Measurements from ENCODE around the gene NCKAP5. TPM values are rescaled to one million over a fixed set of nuclear protein-coding genes. Genes with fewer than 3 reads are reported as not detected.

The NCKAP5 gene
- total and polyA plus RNA-seq, 9 of the 15 experiments (the other 6 are each of a cell fraction or from before 2014, with no cell fraction given): not detected

DNA sequence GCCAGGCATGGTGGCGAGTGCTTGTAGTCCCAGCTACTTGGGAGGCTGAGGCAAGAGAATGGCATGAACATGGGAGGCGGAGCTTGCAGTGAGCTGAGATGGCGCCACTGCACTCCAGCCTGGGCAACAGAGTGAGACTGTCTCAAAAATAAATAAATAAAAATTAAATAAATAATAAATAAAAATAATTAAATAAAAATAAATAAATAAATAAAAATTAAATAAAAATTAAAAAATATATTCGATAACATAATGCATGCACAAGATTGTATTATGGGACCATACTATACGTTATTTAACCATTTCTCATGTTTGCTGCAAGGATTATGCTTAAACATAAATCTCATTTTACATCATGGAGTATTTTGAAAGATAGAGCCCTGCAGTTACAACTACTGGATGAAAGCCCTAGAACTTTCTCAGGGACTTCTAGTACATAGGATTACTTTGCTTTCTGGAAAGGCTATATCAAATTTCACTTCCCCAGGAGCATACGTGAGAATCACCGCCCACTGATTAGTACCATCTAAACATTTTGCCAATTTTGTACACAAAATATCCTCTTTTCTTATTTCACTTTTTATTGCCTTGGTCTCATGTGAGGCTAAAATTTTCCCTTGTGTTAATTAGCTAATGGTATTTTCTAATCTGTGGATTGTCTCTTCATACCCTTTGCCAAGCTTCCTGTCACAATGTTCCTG lies 664.0 kb downstream of the NCKAP5 start:
- no peak for TF ChIP-seq SRSF7 (optimal IDR thresholded peaks at IDR 0.05; ENCODE audit: low read depth, low read length)
- TF ChIP-seq, protein P1, sequence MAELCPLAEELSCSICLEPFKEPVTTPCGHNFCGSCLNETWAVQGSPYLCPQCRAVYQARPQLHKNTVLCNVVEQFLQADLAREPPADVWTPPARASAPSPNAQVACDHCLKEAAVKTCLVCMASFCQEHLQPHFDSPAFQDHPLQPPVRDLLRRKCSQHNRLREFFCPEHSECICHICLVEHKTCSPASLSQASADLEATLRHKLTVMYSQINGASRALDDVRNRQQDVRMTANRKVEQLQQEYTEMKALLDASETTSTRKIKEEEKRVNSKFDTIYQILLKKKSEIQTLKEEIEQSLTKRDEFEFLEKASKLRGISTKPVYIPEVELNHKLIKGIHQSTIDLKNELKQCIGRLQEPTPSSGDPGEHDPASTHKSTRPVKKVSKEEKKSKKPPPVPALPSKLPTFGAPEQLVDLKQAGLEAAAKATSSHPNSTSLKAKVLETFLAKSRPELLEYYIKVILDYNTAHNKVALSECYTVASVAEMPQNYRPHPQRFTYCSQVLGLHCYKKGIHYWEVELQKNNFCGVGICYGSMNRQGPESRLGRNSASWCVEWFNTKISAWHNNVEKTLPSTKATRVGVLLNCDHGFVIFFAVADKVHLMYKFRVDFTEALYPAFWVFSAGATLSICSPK (IDR thresholded peaks at IDR 0.05; ENCODE audit: borderline replicate concordance): no peak
- no peak for TF ChIP-seq HES1 (IDR thresholded peaks at IDR 0.05; ENCODE audit: low read depth)
- no peak for TF ChIP-seq CHD1 (IDR thresholded peaks at IDR 0.05; ENCODE audit: low read length)
- TF ChIP-seq TARDBP (IDR thresholded peaks at IDR 0.05): no peak
- TF ChIP-seq ZNF589 (CRISPR knock-in tag; IDR thresholded peaks at IDR 0.05; ENCODE audit: low read depth): no peak
- TF ChIP-seq ZNF280B (CRISPR knock-in tag; IDR thresholded peaks at IDR 0.05): no peak
- no peak for TF ChIP-seq ZNF584 (CRISPR knock-in tag; IDR thresholded peaks at IDR 0.05; ENCODE audit: low read depth)
- TF ChIP-seq MIER1 (IDR thresholded peaks at IDR 0.05; ENCODE audit: low read depth): no peak
- no peak for TF ChIP-seq MCM2 (IDR thresholded peaks at IDR 0.05; ENCODE audit: low read depth)
- no peak for TF ChIP-seq ZNF436 (CRISPR knock-in tag; IDR thresholded peaks at IDR 0.05)
- no peak for TF ChIP-seq MCM3 (IDR thresholded peaks at IDR 0.05)
- TF ChIP-seq ZNF143 (CRISPR knock-in tag; IDR thresholded peaks at IDR 0.05): no peak
- no peak for TF ChIP-seq ZNF324 (CRISPR knock-in tag; IDR thresholded peaks at IDR 0.05)
- TF ChIP-seq NFRKB (IDR thresholded peaks at IDR 0.05; ENCODE audit: low read depth): no peak
- no peak for TF ChIP-seq ZNF212 (CRISPR knock-in tag; IDR thresholded peaks at IDR 0.05)
- no peak for TF ChIP-seq CSDE1 (IDR thresholded peaks at IDR 0.05)
- TF ChIP-seq VEZF1 (CRISPR knock-in tag; IDR thresholded peaks at IDR 0.05): no peak
- H3K27ac ChIP-seq (ENCODE audit: extremely low read depth, low read depth, low read length): no peak overlapping the region
- no peaks in the 10 kb centered on the region for H3K27me3 ChIP-seq (ENCODE audit: control insufficient read depth in 2 of 2, insufficient read depth in 2 of 2, low read length in 2 of 2)
- BruUV-seq (replicated peaks): no TSS peak
- in situ Hi-C loops (cut with MboI) (no loop called here), intact Hi-C loops (cut with micrococcal nuclease) (no loop called here)
- no peak overlapping the region for H2AFZ ChIP-seq (ENCODE audit: low read depth, low read length)
- no peak overlapping the region for H3K4me3 ChIP-seq
- ChIA-PET CTCF (ENCODE audit: low intra/inter-chr PET ratio) (no interaction called here), POLR2A (no interaction called here)
- H3K9me1 ChIP-seq (ENCODE audit: control insufficient read depth, insufficient read depth, low read length): no peaks in the 10 kb centered on the region
- H3K9ac ChIP-seq (ENCODE audit: insufficient read depth in 1 of 2, low read depth in 2 of 2, low read length in 2 of 2): no peak overlapping the region
- H3K4me2 ChIP-seq (ENCODE audit: insufficient read depth, low read length): no peak overlapping the region
- H3K79me2 ChIP-seq (ENCODE audit: control insufficient read depth, insufficient read depth, low read length): no peaks in the 10 kb centered on the region
- no peaks in the 10 kb centered on the region for H3K9me3 ChIP-seq (replicated peaks; ENCODE audit: control insufficient read depth, insufficient read depth, low read depth, low read length)
- H3K36me3 ChIP-seq (ENCODE audit: control insufficient read depth, insufficient read depth, low read length): no peaks in the 10 kb centered on the region
- WGBS (ENCODE audit: insufficient coverage, low coverage, missing lambda C conversion rate): 0% methylated on average over 7 of the region's 7 CpGs
- no peaks in the 10 kb centered on the region for H4K20me1 ChIP-seq (replicated peaks; ENCODE audit: control insufficient read depth, insufficient read depth, low read length)
- FAIRE-seq: no peak
- H3K4me1 ChIP-seq (replicated peaks in 1 of 2; ENCODE audit: control insufficient read depth in 2 of 2, insufficient read depth in 2 of 2, low read length in 2 of 2): no peaks in the 10 kb centered on the region
- no peak for ATAC-seq
- no peak for DNase-seq (ENCODE audit: extremely low read depth in 1 of 4, low spot score in 3 of 4)

Data from K562 (cell line).